HepG2 (cell line): Measurements from ENCODE around the gene SMYD4. TPM values are rescaled to one million over a fixed set of nuclear protein-coding genes. Genes with fewer than 3 reads are reported as not detected.
A peak's percentile ranks its signal among the peaks of the same experiment; 100 is the strongest.

Experiments used
- CBX5 ChIP-seq: sonication (generic); formaldehyde crosslinking; IDR thresholded peaks from 2 replicates; pipeline ENCODE4 v1.4.0; 2020; ENCODE audit warnings: missing genetic modification reagents, borderline replicate concordance
- GATA4 ChIP-seq: sonication (generic); IDR thresholded peaks from 2 replicates; pipeline ENCODE4 v1.6.1; 2016; ENCODE audit warnings: antibody characterized with exemption, low read depth, borderline replicate concordance
- JUN ChIP-seq: sonication (generic); formaldehyde crosslinking; IDR thresholded peaks from 2 replicates; pipeline ENCODE4 v1.4.0; 2020; ENCODE audit warnings: mild to moderate bottlenecking, missing genetic modification reagents
- KDM6A ChIP-seq: IDR thresholded peaks from 2 replicates; pipeline ENCODE4 v1.6.1; 2016; ENCODE audit warnings: low read depth
- NBN ChIP-seq: fragments of 450-650 bp; conservative IDR thresholded peaks from 2 replicates; pipeline ENCODE4 v1.6.1; 2017
- NR2F6 ChIP-seq, 2 experiments: IDR thresholded peaks; 2 replicates each; pipeline ENCODE4 v1.6.1; 2016; ENCODE audit warnings: antibody characterized with exemption in 1 of 2, mild to moderate bottlenecking in 1 of 2
- PHF21A ChIP-seq: sonication (generic); formaldehyde crosslinking; IDR thresholded peaks from 2 replicates; pipeline ENCODE4 v1.5.0; 2020; ENCODE audit warnings: mild to moderate bottlenecking, missing genetic modification reagents
- POLR2AphosphoS5 ChIP-seq: IDR thresholded peaks from 2 replicates; pipeline ENCODE4 v1.6.1; 2012; ENCODE audit warnings: low read depth, low read length
- PRPF4 ChIP-seq: fragments of 200-400 bp; formaldehyde crosslinking; IDR thresholded peaks from 2 replicates; pipeline ENCODE4 v1.6.1; 2016; ENCODE audit warnings: low read length, low read depth; ENCODE audit not compliant: poor library complexity, severe bottlenecking
- RBM39 ChIP-seq: fragments of 200-400 bp; formaldehyde crosslinking; IDR thresholded peaks from one replicate; pipeline ENCODE4 v1.6.1; 2018; ENCODE audit warnings: antibody characterized with exemption, mild to moderate bottlenecking, low read depth, low read length; ENCODE audit not compliant: poor library complexity, severe bottlenecking
- RFX1 ChIP-seq: fragments of 450-650 bp; IDR thresholded peaks from 2 replicates; pipeline ENCODE4 v1.6.1; 2017
- TEAD3 ChIP-seq: optimal IDR thresholded peaks from 2 replicates; pipeline ENCODE3; 2016; ENCODE audit warnings: borderline replicate concordance
- ZBTB38 ChIP-seq: sonication (generic); formaldehyde crosslinking; IDR thresholded peaks from 2 replicates; pipeline ENCODE4 v1.5.1; 2020; ENCODE audit warnings: mild to moderate bottlenecking, missing genetic modification reagents
- ZFAT ChIP-seq: sonication (generic); formaldehyde crosslinking; conservative IDR thresholded peaks from 2 replicates; pipeline ENCODE4 v1.8.1; 2023; ENCODE audit warnings: missing genetic modification reagents, inconsistent platforms
- ZIK1 ChIP-seq: sonication (generic); formaldehyde crosslinking; IDR thresholded peaks from 2 replicates; pipeline ENCODE4 v1.5.0; 2020; ENCODE audit warnings: mild to moderate bottlenecking, low read depth, missing genetic modification reagents, borderline replicate concordance
- ZNF274 ChIP-seq: sonication (generic); formaldehyde crosslinking; IDR thresholded peaks from 2 replicates; pipeline ENCODE4 v1.5.1; 2020; ENCODE audit warnings: mild to moderate bottlenecking, missing genetic modification reagents
- ZNF501 ChIP-seq: sonication (generic); formaldehyde crosslinking; IDR thresholded peaks from 2 replicates; pipeline ENCODE4 v1.5.1; 2020; ENCODE audit warnings: mild to moderate bottlenecking, moderate library complexity, missing genetic modification reagents
- ZNF556 ChIP-seq: sonication (generic); formaldehyde crosslinking; IDR thresholded peaks from 2 replicates; pipeline ENCODE4 v1.4.0; 2020; ENCODE audit warnings: mild to moderate bottlenecking, missing genetic modification reagents, borderline replicate concordance
- ZNF747 ChIP-seq: sonication (generic); formaldehyde crosslinking; IDR thresholded peaks from 2 replicates; pipeline ENCODE4 v1.8.1; 2023; ENCODE audit warnings: missing genetic modification reagents, mild to moderate bottlenecking, borderline replicate concordance
- ZNF883 ChIP-seq: sonication (generic); formaldehyde crosslinking; IDR thresholded peaks from 2 replicates; pipeline ENCODE4 v1.5.1; 2020; ENCODE audit warnings: mild to moderate bottlenecking, missing genetic modification reagents; ENCODE audit errors: not compliant biosample characterization
- polyA plus RNA-seq, 8 experiments: library from polyadenylated mRNA; depleted of rRNA in 3 of 8; stranded (reverse) in 7 of 8; unstranded in 1 of 8; fragments of >200 nt; fragmentation: Illumina TruSeq in 4 of 8; extraction: Trizol in 4 of 8; gene quantifications; 2 replicates each; pipeline versions ENCODE4 v1.2.1 to v1.2.3, GENCODE V29; 2011 to 2016; ENCODE audit warnings: low read depth in 4 of 8, missing spikeins in 1 of 8, mixed read lengths in 1 of 8; ENCODE audit not compliant: insufficient read depth in 1 of 8
- total RNA-seq, 5 experiments: library from RNA; depleted of rRNA; stranded (reverse); fragments of >200 nt; fragmentation: Illumina TruSeq; extraction: Trizol; gene quantifications; 2 replicates each; pipeline ENCODE4 v1.2.3, GENCODE V29; 2016; ENCODE audit warnings: low read depth in 1 of 5
- TF ChIP-seq, protein P1 (sequence below): sonication (generic); formaldehyde crosslinking; IDR thresholded peaks from 2 replicates; pipeline ENCODE4 v1.8.0; 2022; ENCODE audit warnings: missing genetic modification reagents, mild to moderate bottlenecking, inconsistent platforms, borderline replicate concordance
- TF ChIP-seq, protein P2 (sequence below): sonication (generic); formaldehyde crosslinking; IDR thresholded peaks from 2 replicates; pipeline ENCODE4 v1.5.1; 2020; ENCODE audit warnings: mild to moderate bottlenecking, missing genetic modification reagents, borderline replicate concordance
- TF ChIP-seq, protein P3 (sequence below): sonication (generic); formaldehyde crosslinking; conservative IDR thresholded peaks from 2 replicates; pipeline ENCODE4 v1.4.0; 2020; ENCODE audit warnings: missing genetic modification reagents
- TF ChIP-seq, protein P4 (sequence below): sonication (generic); formaldehyde crosslinking; IDR thresholded peaks from 2 replicates; pipeline ENCODE4 v1.4.0; 2020; ENCODE audit warnings: missing genetic modification reagents

Gene SMYD4
- total and polyA plus RNA-seq, 2 of the 13 experiments (the other 11 are each of a cell fraction or from before 2014, with no cell fraction given): 7.4 to 11.3 TPM

DNA sequence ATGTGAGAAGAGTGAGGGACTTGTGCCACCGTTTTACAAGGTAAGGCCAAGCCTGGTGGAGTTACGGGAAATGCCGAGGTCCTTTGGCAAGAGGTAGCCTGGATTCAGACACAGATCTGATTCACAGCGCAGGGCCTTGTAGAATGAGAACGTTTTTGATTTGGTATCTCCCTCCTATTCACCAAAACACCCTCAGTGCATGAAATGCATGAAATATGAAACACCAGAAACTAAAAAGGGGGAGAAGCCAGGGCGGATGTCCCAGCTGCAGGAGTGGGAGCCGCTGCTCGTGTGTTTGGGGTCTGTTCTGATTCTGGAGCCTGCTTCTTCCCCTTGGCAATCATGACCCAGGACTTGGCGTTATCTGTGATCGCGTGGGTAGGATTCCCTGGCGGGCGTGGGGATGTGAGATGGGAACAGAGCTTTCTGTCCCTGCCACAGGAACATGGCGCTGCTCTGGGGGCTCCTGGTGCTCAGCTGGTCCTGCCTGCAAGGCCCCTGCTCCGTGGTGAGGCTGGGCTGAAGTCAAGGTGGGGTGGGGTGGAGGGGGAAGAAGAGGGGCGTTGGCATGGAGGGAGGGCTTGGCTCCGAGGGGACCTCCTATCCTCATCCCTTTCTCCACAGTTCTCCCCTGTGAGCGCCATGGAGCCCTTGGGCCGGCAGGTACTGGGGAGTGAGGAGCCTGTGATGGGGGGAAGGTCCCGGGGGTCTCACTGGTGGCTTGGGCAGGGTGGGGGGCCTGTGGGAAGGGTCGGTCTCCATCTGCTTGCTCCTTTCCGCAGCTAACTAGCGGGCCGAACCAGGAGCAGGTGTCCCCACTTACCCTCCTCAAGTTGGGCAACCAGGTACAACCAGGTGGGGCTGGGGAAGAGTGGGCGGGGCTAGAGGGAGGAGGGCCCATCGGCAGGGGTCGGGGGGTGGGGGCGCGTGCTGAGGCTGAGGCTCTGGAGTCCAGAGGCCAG lies 84.9 kb downstream of the SMYD4 start (continued):
- TF ChIP-seq POLR2AphosphoS5 (0 out of 2 replicates have a peak, but pooled peaks have one; percentile 18), ZNF501 (CRISPR knock-in tag) (no peak), ZNF883 (peak; percentile 13), TEAD3 (peak; percentile 10), JUN (CRISPR knock-in tag) (no peak), ZNF556 (CRISPR knock-in tag) (no peak), ZIK1 (CRISPR knock-in tag) (no peak), NBN (no peak), KDM6A (CRISPR knock-in tag) (no peak), ZNF747 (CRISPR knock-in tag) (no peak), PRPF4 (no peak), RFX1 (no peak), GATA4 (no peak), ZFAT (no peak), NR2F6 (IDR thresholded peaks at IDR 0.05) (no peak), NR2F6 (CRISPR knock-in tag; IDR thresholded peaks at IDR 0.05) (no peak), PHF21A (CRISPR knock-in tag) (no peak), ZNF274 (CRISPR knock-in tag) (no peak), ZBTB38 (CRISPR knock-in tag) (peak; percentile 52; the same call in 1 of the 2 replicates), RBM39 (no peak), CBX5 (CRISPR knock-in tag) (no peak)
- TF ChIP-seq, protein P1, sequence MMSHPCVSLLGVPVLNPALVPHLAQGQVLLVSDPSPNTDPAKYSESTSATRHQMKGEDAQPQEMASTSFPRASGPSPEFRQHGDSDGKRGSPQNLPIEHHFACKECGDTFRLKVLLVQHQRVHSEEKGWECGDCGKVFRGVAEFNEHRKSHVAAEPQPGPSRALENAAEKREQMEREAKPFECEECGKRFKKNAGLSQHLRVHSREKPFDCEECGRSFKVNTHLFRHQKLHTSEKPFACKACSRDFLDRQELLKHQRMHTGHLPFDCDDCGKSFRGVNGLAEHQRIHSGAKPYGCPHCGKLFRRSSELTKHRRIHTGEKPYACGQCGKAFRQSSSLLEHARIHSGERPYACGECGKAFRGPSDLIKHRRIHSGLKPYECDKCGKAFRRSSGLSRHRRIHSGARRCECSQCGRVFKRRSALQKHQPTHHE: no peak
- TF ChIP-seq, protein P2, sequence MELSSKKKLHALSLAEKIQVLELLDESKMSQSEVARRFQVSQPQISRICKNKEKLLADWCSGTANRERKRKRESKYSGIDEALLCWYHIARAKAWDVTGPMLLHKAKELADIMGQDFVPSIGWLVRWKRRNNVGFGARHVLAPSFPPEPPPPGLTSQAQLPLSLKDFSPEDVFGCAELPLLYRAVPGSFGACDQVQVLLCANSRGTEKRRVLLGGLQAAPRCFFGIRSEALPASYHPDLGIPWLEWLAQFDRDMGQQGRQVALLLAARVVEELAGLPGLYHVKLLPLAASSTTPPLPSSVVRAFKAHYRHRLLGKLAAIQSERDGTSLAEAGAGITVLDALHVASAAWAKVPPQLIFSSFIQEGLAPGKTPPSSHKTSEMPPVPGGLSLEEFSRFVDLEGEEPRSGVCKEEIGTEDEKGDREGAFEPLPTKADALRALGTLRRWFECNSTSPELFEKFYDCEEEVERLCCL (CRISPR knock-in tag): no peak
- TF ChIP-seq, protein P3, sequence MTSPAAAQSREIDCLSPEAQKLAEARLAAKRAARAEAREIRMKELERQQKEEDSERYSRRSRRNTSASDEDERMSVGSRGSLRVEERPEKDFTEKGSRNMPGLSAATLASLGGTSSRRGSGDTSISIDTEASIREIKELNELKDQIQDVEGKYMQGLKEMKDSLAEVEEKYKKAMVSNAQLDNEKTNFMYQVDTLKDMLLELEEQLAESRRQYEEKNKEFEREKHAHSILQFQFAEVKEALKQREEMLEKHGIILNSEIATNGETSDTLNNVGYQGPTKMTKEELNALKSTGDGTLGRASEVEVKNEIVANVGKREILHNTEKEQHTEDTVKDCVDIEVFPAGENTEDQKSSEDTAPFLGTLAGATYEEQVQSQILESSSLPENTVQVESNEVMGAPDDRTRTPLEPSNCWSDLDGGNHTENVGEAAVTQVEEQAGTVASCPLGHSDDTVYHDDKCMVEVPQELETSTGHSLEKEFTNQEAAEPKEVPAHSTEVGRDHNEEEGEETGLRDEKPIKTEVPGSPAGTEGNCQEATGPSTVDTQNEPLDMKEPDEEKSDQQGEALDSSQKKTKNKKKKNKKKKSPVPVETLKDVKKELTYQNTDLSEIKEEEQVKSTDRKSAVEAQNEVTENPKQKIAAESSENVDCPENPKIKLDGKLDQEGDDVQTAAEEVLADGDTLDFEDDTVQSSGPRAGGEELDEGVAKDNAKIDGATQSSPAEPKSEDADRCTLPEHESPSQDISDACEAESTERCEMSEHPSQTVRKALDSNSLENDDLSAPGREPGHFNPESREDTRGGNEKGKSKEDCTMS (CRISPR knock-in tag): no peak
- TF ChIP-seq, protein P4, sequence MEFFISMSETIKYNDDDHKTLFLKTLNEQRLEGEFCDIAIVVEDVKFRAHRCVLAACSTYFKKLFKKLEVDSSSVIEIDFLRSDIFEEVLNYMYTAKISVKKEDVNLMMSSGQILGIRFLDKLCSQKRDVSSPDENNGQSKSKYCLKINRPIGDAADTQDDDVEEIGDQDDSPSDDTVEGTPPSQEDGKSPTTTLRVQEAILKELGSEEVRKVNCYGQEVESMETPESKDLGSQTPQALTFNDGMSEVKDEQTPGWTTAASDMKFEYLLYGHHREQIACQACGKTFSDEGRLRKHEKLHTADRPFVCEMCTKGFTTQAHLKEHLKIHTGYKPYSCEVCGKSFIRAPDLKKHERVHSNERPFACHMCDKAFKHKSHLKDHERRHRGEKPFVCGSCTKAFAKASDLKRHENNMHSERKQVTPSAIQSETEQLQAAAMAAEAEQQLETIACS (CRISPR knock-in tag): no peak
